Gastroesophageal sphincter (tissue), 3 donors: ENCODE data around the gene TRIM32.

Source experiments
- EP300 ChIP-seq: sonication (generic); formaldehyde crosslinking; IDR thresholded peaks from one replicate; pipeline ENCODE4 v1.6.1; 2017; ENCODE audit warnings: antibody characterized with exemption, mild to moderate bottlenecking
- POLR2A ChIP-seq, 2 donors: fragments of 450-650 bp; IDR thresholded peaks; one replicate each; pipeline ENCODE4 v1.6.1; 2017; ENCODE audit warnings: antibody characterized with exemption in 2 of 2, mild to moderate bottlenecking in 2 of 2, moderate library complexity in 1 of 2
- POLR2AphosphoS5 ChIP-seq: sonication (generic); formaldehyde crosslinking; IDR thresholded peaks from one replicate; pipeline ENCODE4 v1.6.1; 2017; ENCODE audit warnings: antibody characterized with exemption
- TF ChIP-seq, protein P1 (sequence below), 4 experiments: fragments of 200-600 bp in 2 of 4; fragments of 450-650 bp in 2 of 4; sonication (generic) in 1 of 4; IDR thresholded peaks; one replicate each; pipeline ENCODE4 v1.5.1; 2017 to 2019; ENCODE audit warnings: antibody characterized with exemption in 4 of 4, mild to moderate bottlenecking in 2 of 4, moderate library complexity in 2 of 4

DNA sequence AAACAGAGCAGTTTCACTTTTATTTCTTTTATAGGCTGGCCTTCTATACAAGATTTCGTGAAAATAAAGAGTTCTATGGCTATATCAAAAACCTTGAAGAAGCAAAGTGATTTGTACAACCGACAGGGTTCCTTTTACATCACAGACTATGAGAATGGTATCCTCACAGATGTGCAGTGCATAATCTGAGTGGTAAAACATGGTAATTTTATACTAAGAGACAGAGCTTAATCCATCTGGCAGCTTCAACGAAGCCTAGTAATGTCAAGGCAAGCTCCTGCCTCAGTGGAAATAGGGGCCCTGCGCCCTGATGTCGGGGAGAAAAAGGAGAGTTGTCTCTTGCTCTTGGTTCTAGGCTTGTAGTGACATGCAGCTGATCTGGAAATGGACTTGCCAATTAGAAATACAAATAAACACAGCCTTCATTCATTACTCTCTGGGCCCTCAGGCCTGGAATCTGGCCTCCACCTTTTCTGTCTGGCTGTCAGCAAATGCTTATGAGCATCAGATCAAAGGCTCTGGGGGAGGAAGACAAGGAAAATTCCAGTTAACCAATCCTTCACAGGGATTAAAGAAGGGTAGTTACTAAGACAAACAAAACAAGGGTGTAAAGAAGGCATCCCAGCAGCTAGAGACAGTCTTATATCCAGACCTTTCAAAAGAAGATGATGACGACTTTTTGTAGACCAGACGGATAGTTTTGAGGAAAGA, 33.6 kb upstream of the TRIM32 start:
- TF ChIP-seq, protein P1, sequence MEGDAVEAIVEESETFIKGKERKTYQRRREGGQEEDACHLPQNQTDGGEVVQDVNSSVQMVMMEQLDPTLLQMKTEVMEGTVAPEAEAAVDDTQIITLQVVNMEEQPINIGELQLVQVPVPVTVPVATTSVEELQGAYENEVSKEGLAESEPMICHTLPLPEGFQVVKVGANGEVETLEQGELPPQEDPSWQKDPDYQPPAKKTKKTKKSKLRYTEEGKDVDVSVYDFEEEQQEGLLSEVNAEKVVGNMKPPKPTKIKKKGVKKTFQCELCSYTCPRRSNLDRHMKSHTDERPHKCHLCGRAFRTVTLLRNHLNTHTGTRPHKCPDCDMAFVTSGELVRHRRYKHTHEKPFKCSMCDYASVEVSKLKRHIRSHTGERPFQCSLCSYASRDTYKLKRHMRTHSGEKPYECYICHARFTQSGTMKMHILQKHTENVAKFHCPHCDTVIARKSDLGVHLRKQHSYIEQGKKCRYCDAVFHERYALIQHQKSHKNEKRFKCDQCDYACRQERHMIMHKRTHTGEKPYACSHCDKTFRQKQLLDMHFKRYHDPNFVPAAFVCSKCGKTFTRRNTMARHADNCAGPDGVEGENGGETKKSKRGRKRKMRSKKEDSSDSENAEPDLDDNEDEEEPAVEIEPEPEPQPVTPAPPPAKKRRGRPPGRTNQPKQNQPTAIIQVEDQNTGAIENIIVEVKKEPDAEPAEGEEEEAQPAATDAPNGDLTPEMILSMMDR (IDR thresholded peaks at IDR 0.05): no peak
- TF ChIP-seq POLR2AphosphoS5 (no peak), EP300 (no peak), POLR2A (IDR thresholded peaks at IDR 0.05) (no peak)
